HG03095 (cell line): Measurements from ENCODE around the gene CALN1.
"Not testable (repeated sequence)": the region's sequence is repeated elsewhere in the genome, so short reads cannot be mapped to it uniquely, and the experiment has no call there.

Experiments
- ATAC-seq: cut with Tn5 transposase; IDR thresholded peaks from one replicate; pipeline ENCODE4 v1.9.1; 2021; ENCODE audit warnings: moderate library complexity; ENCODE audit not compliant: unreplicated experiment

Gene CALN1

GRCh38 chr7:72109566-72109965 is 302.6 kb downstream of the CALN1 start:
- ATAC-seq: no peak

GRCh38 chr7:72106405-72106804 is 305.7 kb downstream of the CALN1 start:
- no peak for ATAC-seq

GRCh38 chr7:72101444-72101843 is 310.7 kb downstream of the CALN1 start:
- no peak for ATAC-seq

GRCh38 chr7:72099784-72100183 is 312.4 kb downstream of the CALN1 start:
- no peak for ATAC-seq

GRCh38 chr7:72098807-72099580 is 313.1 kb downstream of the CALN1 start:
- ATAC-seq: no peak

GRCh38 chr7:72097226-72097625 is 314.9 kb downstream of the CALN1 start:
- no peak for ATAC-seq

- no peak for ATAC-seq
Measured at GRCh38 chr7:72092769-72093168, 319.4 kb downstream of the CALN1 start.

GRCh38 chr7:72087926-72088325 is 324.2 kb downstream of the CALN1 start:
- ATAC-seq: no peak

- ATAC-seq: no peak
Measured at GRCh38 chr7:72080865-72081510, 331.1 kb downstream of the CALN1 start.

- ATAC-seq: no peak
Measured at GRCh38 chr7:72080341-72080766, 331.8 kb downstream of the CALN1 start.

- no peak for ATAC-seq
Measured at GRCh38 chr7:72078856-72079255, 333.3 kb downstream of the CALN1 start.

GRCh38 chr7:72078301-72078700 is 333.8 kb downstream of the CALN1 start:
- ATAC-seq: no peak

- ATAC-seq: no peak
Measured at GRCh38 chr7:72077786-72078185, 334.4 kb downstream of the CALN1 start.

GRCh38 chr7:72072901-72073300 is 339.2 kb downstream of the CALN1 start:
- ATAC-seq: no peak

GRCh38 chr7:72069263-72069662 is 342.9 kb downstream of the CALN1 start:
- no peak for ATAC-seq

GRCh38 chr7:72065764-72066163 is 346.4 kb downstream of the CALN1 start:
- ATAC-seq: not testable (repeated sequence)

- ATAC-seq: no peak
Measured at GRCh38 chr7:72064916-72065315, 347.2 kb downstream of the CALN1 start.

GRCh38 chr7:72063330-72063729 is 348.8 kb downstream of the CALN1 start:
- ATAC-seq: no peak

GRCh38 chr7:72062666-72063065 is 349.5 kb downstream of the CALN1 start:
- ATAC-seq: no peak

- ATAC-seq: no peak
Measured at GRCh38 chr7:72059925-72060324, 352.2 kb downstream of the CALN1 start.

GRCh38 chr7:72058579-72058978 is 353.6 kb downstream of the CALN1 start:
- ATAC-seq: no peak

GRCh38 chr7:72057796-72058195 is 354.3 kb downstream of the CALN1 start:
- ATAC-seq: no peak
